SKM-1 (cell line): Measurements from ENCODE around the gene MVD.

Experiments
- DNase-seq: peaks from one replicate; lab custom pipeline; 2025; ENCODE audit not compliant: unreplicated experiment; lab: John Stamatoyannopoulos, UW

The MVD gene

DNA sequence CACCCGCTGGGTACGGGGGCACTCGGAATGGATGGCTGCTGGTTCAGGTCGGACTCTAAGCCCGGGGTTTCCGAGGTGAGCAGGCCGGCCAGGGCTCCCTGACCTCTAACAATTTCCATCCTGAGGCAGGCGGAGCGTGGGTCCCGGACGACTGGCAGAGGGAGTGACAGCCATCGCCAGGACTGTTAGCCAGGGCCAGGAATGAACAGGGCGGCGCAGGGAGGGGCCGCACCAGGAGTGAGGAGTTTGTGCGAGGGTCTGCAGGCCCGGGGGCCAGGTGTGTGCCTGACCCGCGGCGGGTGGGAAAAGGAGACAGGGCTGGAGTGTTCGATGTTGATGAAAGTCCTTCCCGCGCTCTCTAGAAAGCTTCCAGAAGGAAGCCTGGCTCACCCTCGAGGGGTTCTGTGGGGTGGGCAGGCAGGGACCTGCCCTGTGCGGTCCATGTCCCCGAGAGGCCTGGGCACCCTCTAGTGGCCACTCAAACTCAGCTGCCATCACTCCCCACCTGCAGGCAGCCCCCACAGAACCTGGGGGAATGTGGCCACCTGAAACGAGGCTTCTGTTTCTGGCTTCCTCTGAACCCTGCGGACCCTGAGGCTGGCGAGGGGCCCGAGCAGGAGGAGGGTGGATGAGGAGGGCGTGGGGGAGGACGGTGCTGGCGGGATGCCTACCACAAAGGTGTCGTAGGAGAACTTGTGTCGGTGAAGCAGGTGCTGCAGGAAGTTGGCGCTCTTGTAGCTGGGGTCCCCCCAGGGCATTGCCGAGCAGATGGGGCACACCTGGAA lies 35.1 kb upstream of the MVD start:
- no peak for DNase-seq

GRCh38 chr16:88697116-88697830 lies 34.4 kb upstream of the MVD start:
- no peak for DNase-seq

GRCh38 chr16:88696441-88696840 lies 33.5 kb upstream of the MVD start:
- DNase-seq: no peak

DNA sequence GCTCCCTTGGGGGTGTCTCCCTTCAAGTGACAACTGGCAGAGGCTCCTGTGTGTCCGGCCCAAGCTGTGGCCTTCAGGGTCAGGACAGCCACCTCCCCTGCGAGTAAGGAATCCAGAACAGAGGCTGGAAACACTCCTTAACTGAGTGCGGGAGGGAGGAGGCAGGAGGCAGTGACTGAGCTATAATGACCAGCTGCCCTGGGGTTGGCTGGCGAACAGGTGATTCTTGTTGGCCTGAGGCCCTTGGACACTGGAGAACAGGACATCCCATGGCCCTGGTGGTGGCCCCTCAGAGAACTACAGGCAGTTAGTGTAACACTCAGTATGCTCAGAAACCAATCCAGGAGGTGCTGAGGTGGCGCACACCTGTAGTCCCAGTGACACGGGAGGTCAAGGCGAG lies 32.9 kb upstream of the MVD start:
- DNase-seq: no peak

DNA sequence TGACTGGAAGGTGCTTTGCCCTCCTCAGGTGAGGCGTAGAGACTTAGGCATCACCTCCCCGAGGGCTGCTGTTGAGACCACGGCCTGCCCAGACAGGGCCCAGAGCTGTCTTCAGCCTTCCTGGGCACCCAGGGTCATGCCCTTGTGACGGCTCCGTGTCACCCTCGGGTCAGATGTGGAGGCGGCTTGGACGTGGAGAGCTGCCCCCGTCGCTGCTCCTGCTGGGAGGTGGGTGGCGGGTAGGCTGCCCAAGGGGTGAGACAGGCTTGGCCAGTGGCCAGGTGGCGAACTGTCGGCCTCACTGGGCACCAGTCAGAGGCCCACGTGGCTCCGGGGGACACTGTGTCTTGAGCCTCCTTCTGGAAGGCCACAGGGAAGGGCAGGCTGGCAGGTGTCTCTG lies 32.3 kb upstream of the MVD start:
- DNase-seq: no peak

DNA sequence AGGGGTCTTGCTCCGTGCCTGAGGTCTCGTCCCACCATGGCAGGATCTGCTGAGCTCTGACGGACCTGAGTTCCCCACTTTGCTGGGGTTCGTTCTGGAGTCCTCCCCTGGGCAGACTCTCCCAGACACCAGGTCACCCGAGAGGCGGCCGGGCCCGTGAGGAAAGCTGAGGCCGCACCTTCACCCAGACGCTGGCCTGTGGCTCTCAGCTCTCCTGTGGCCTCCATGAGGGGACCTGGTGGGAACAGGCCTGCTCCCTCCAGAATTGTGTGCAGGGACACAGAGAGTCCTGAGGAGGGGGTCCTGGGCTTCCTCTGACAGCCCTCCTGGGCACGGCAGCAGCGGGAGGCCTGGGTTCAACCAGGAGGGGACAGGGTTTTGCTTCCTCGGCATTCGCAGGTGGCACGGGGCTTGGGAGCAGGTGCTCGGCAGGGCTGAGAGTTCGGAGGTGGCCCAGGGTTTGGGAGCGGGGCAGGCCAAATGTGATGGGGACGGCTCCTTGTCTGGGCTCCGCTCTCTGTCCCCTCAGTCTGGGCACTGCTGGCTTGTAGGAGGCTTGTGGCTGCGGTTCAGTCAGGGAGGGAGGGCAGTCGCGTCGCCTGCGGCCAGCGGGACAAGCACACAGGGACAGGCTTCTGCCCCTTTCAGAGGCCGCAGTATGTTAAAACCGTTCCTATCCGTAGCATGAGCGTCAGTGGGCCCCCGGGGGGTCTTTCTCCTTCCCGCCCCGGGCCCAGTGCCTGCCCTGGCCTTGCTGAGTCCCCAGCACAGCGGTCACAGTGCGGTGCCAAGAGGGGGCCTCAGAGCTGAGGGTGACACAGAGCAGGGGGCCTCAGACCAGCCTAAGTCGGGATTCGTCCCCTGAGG lies 31.6 kb upstream of the MVD start:
- DNase-seq: no peak

DNA sequence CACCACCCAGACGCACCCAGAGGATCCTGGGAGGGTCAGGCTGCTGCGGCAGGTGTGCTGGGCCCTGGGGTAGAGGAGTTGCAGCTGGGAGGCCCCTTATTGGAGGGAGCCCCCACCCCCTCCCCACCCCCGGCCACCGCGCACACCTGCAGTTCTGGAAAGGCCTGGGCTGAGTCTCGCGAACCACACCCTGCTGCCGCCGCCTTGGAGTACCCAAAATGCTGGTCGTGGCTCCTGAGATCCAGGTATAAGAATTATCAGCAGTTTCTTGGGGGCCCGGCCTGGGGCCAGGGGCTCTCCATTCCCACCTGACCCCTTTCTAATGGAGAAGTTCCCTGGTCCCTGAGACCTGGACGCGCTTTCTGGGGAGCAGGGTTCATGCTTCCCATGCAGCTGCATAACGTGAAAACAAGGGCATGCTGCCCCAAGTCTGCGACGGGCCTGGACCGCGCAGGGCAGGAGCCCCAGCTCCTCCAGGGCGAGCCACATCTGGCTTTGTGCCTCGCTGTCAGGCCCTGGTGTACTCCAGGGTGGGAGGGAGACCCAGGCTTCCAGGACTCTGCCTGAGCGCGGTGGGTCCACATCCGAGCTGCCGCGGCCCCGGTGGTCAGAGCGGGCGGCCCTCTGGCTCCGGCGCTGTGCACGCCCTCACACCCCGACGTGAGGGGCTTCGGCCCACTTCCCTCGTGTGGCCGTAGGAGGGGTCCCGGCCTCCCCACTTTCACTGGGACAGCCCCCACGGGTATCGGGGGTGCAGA lies 30.7 kb upstream of the MVD start:
- DNase-seq: no peak

- no peak for DNase-seq
These were observed 30.0 kb upstream of the MVD start for GRCh38 chr16:88692861-88693260.

- peak; percentile 92 for DNase-seq
These were observed 29.2 kb upstream of the MVD start for GRCh38 chr16:88691924-88692560.

GRCh38 chr16:88691129-88691813 lies 28.4 kb upstream of the MVD start:
- DNase-seq: no peak

DNA sequence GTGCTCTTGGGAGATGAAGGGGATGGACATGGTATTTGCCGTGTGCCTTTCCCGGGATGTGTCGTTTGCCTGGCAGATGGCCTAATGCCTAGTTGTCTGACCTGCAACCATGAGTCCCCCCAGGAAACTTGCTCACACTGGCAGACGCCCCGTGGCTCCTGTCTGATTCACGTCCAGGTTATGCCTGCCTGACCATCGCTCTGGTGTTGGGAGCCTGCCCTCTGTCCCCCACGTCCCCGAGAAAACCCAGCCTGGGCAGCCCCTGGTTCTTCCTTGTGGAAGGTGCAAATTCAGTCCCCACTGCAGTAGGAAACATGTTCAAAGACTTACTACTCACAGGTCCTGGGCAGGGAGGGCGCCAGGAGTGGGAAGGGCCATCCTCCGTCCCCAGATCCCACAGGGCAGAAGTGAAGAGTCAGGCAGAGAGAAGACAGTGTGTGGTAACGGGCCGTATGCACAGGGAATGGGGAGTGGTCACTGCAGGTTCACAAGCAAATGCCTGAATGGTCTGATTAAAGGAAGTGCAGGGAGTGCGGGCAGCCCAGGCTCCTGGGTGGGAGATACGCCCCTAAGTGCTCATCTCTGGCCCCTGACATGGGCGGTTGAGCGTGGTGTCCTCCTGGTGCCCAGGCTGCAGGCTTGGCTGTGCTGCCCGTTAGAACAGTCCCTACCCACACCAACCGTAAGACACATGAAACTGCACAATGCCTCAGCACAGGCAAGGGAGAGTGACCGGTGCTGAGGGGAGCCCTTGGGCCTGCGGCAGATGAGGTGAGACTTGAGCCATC lies 27.6 kb upstream of the MVD start:
- no peak for DNase-seq

- no peak for DNase-seq
These were observed 25.3 kb upstream of the MVD start for GRCh38 chr16:88688013-88688778.

DNA sequence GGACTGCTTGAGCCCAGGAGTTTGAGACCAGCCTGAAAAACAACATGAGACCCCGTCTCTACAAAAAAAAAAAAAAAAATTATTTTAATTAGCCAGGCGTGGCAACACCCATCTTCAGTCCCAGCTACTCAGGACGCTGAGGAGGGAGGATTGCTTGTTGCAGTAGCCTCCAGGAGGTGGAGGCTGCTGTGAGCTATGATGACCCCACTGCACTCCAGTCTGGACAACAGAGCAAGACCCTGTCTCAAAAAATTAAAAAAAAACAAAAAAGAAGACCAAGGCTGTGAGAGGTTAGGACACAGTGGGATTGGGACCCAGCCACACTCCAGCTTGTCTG lies 24.8 kb upstream of the MVD start:
- no peak for DNase-seq

- no peak for DNase-seq
These were observed 24.3 kb upstream of the MVD start for GRCh38 chr16:88687254-88687576.

GRCh38 chr16:88686439-88687253 lies 23.8 kb upstream of the MVD start, which contains the start of gene SNAI3:
SNAI3 (minus strand) TSS chr16:88686507; CDS start chr16:88686406, 101 bp downstream.
- DNase-seq: peak; percentile 23

- no peak for DNase-seq
These were observed 23.2 kb upstream of the MVD start for GRCh38 chr16:88686062-88686438.

DNA sequence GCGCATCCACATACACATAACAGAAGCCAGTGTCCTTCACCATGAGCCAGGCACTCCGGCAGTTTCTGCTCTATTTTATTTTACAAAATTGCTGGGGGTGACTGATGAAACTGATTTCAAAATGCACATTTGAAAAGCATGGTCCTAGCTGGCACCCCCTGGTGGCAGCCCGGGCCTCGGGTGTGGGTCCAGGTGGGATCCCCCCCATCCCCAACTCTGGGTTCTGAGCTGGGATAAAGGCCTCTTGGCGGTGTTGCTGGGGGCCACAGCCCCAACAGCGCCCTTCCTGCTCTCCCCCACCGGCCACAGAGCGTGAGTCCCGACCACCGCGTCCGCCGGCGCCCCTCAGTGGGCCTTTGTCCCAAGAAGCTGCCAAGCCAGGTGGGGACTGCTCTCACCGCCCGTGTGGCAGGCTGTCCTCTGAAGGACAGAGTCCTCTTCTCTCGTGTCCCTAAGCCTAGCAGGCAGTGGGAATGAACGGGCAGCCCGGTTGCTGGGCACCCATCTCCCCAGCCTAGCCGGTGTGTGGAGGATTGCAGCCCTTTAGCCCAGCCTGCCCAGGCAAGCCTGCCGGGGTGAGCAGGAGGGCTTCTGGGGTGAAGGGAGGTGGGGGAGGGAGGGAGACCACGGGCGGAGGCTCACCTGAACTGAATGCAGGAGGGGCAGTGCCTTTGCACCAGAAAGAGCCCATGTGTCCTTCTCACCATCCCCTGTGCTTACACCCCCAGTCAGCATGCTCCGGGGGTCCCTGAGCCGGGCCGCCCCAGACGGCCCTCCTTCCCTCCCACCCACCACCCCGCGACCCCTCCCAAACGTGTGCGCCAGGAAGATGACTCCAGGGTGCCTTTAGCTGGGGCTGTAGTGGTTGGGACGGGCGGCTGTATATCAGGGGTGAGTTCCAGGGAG lies 22.5 kb upstream of the MVD start:
- DNase-seq: peak; percentile 26
